Spleen (tissue), 13 donors: ENCODE measurements around the gene ACAN. TPM values are rescaled to one million over a fixed set of nuclear protein-coding genes. Genes with fewer than 3 reads are reported as not detected.

Experiments
- DNase-seq: peaks from one replicate; pipeline ENCODE4 v3.0.0-alpha.2; 2020
- H3K27ac ChIP-seq, 8 donors: fragments of 200-600 bp; sonication (generic) in 7 of 8; 1 replicate in 4 of 8; 2 replicates in 4 of 8; pipeline versions ENCODE4 v1.5.0 to v1.8.0; 2016 to 2021; ENCODE audit warnings: inconsistent platforms in 4 of 8, mild to moderate bottlenecking in 4 of 8, moderate library complexity in 1 of 8
- H3K27me3 ChIP-seq, 7 donors: fragments of 200-600 bp; sonication (generic) in 6 of 7; replicated peaks in 1 of 7; 1 replicate in 4 of 7; 2 replicates in 3 of 7; pipeline versions ENCODE4 v1.5.0 to v1.8.0; 2016 to 2021; ENCODE audit warnings: inconsistent platforms in 3 of 7, mild to moderate bottlenecking in 1 of 7
- H3K36me3 ChIP-seq, 6 donors: fragments of 200-600 bp; sonication (generic) in 5 of 6; 1 replicate in 4 of 6; 2 replicates in 2 of 6; pipeline versions ENCODE4 v1.5.0 to v1.8.0; 2016 to 2021; ENCODE audit warnings: inconsistent platforms in 2 of 6
- H3K4me1 ChIP-seq, 6 donors: fragments of 200-600 bp; sonication (generic) in 5 of 6; 1 replicate in 3 of 6; 2 replicates in 3 of 6; pipeline versions ENCODE4 v1.5.0 to v1.8.0; 2016 to 2021; ENCODE audit warnings: inconsistent platforms in 3 of 6
- H3K4me3 ChIP-seq, 8 donors: fragments of 200-600 bp; sonication (generic) in 7 of 8; 1 replicate in 4 of 8; 2 replicates in 4 of 8; pipeline versions ENCODE4 v1.5.0 to v1.8.0; 2016 to 2021; ENCODE audit warnings: inconsistent platforms in 4 of 8, mild to moderate bottlenecking in 4 of 8, moderate library complexity in 2 of 8
- H3K9me3 ChIP-seq, 8 donors: fragments of 200-600 bp; sonication (generic) in 7 of 8; 1 replicate in 4 of 8; 2 replicates in 4 of 8; pipeline versions ENCODE4 v1.5.0 to v1.8.0; 2016 to 2021; ENCODE audit warnings: inconsistent platforms in 4 of 8
- POLR2A ChIP-seq, 3 donors: fragments of 450-650 bp; IDR thresholded peaks; one replicate each; pipeline ENCODE4 v1.5.1; 2017; ENCODE audit warnings: antibody characterized with exemption in 3 of 3, mild to moderate bottlenecking in 1 of 3
- POLR2AphosphoS5 ChIP-seq, 3 donors: sonication (generic); formaldehyde crosslinking; IDR thresholded peaks; one replicate each; pipeline ENCODE4 v1.5.1; 2017; ENCODE audit warnings: antibody characterized with exemption in 3 of 3
- whole genome bisulfite sequencing, 5 donors: extraction: QIAGEN DNeasy Blood & Tissue Kit in 3 of 5; methylation state at CpG; one replicate each; pipeline versions ENCODE4 v1.1.5 to v1.1.7; 2013 to 2018; 5-methylcytosine and 5-hydroxymethylcytosine counted together
- intact Hi-C: fragments of 100-400 bp; cut with DNase I; formaldehyde crosslinking; loops from one replicate; pipeline ENCODE4 v1.15.0; 2023; ENCODE audit warnings: low total_unique reads
- long read RNA-seq, 2 donors: transcript quantifications; one replicate each; lab custom pipeline, GENCODE V29; 2026
- polyA plus RNA-seq, 3 donors: library from polyadenylated mRNA; stranded (reverse); fragments of 200-250 nt; gene quantifications; one replicate each; pipeline ENCODE4 v1.2.1, GENCODE V29; 2013
- total RNA-seq, 7 donors: library from RNA; depleted of rRNA in 3 of 7; stranded (reverse); fragments of >200 nt in 3 of 7; fragmentation: NEBNext Ultra II Directional in 4 of 7; extraction: Animal tissue kit (Norgen Biotek cat#: 25700) in 4 of 7; gene quantifications; one replicate each; pipeline versions ENCODE4 v1.1.0 to v1.2.1, GENCODE V29; 2016 to 2021
- TF ChIP-seq, protein P1 (sequence below), 11 experiments: fragments of 200-600 bp in 7 of 11; fragments of 450-650 bp in 4 of 11; sonication (generic) in 4 of 11; IDR thresholded peaks in 8 of 11; conservative IDR thresholded peaks in 3 of 11; 1 replicate in 7 of 11; 2 replicates in 4 of 11; pipeline versions ENCODE4 v1.4.0 to v1.8.0; 2016 to 2021; ENCODE audit warnings: antibody characterized with exemption in 11 of 11, inconsistent platforms in 4 of 11, mild to moderate bottlenecking in 1 of 11
- donor health status: healthy with polysubstance abuse.
- donor health status: DM: no; HTN: no; CAD: no; lungs with moderate emphysema.
- donor health status: DM: no; HTN: no; CAD: no.
- donor health status: Bipolar disorder and iron deficiency.
- donor health status: healthy.
- donor health status: DM: no; HTN: no; CAD: no.
- donor health status: DM: yes; HTN: yes; CAD: no.

The ACAN gene
- total RNA-seq (1 to 10 TPM in 3 of 7 donors, under 1 TPM in 4; 0.09 to 2.1 (median 0.98) TPM), polyA plus RNA-seq (under 1 TPM; 0.20 to 0.42 (median 0.20) TPM)
- long read RNA-seq, donor 1: 0 reads
- long read RNA-seq, donor 2: 0 reads

DNA sequence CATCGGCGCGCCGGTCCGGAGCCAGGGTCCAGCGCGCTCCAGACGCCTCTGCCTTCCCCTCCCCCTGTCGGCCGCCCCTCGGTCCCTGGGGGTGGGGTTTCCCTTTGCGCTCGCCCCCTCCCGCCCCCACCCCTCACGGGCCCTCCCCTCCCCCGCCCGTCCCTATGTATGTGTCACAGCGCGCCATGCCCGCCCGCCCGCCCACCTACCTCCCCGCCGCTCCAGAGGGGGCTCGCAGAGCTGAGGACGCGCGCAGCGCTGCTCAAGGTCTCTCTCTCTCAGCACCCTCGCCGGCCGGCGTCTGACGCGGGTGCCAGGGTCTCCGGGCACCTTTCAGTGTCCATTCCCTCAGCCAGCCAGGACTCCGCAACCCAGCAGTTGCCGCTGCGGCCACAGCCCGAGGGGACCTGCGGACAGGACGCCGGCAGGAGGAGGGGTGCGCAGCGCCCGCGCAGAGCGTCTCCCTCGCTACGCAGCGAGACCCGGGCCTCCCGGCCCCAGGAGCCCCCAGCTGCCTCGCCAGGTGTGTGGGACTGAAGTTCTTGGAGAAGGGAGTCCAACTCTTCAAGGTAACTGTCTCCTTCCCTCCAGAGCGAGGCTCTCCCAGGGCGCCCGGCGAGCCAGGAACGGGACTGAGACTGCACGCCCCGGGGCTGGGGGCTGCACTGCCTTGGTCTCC lies at the start of gene ACAN:
Gene ACAN, plus strand, starts transcription at position 196 of the 679 bp plus-strand sequence. CDS start 32,771 bp downstream, outside the sequence.
- no peaks in the 10 kb centered on the region for H3K9me3 ChIP-seq
- H3K4me1 ChIP-seq: peaks cover 0 to 21% (median 11%) of the 10 kb centered on the region in 6 donors
- TF ChIP-seq POLR2A (IDR thresholded peaks at IDR 0.05) (no peak), POLR2AphosphoS5 (IDR thresholded peaks at IDR 0.05) (no peak)
- TF ChIP-seq, protein P1, sequence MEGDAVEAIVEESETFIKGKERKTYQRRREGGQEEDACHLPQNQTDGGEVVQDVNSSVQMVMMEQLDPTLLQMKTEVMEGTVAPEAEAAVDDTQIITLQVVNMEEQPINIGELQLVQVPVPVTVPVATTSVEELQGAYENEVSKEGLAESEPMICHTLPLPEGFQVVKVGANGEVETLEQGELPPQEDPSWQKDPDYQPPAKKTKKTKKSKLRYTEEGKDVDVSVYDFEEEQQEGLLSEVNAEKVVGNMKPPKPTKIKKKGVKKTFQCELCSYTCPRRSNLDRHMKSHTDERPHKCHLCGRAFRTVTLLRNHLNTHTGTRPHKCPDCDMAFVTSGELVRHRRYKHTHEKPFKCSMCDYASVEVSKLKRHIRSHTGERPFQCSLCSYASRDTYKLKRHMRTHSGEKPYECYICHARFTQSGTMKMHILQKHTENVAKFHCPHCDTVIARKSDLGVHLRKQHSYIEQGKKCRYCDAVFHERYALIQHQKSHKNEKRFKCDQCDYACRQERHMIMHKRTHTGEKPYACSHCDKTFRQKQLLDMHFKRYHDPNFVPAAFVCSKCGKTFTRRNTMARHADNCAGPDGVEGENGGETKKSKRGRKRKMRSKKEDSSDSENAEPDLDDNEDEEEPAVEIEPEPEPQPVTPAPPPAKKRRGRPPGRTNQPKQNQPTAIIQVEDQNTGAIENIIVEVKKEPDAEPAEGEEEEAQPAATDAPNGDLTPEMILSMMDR (IDR thresholded peaks at IDR 0.05 in 8 of 11, conservative IDR thresholded peaks at IDR 0.05 in 3 of 11): no peak
- H3K27ac ChIP-seq: no peak within 1 kb of the TSS
- no peaks in the 10 kb centered on the region for H3K36me3 ChIP-seq
- DNase-seq: no peak
- H3K4me3 ChIP-seq: peak within 1 kb of the TSS in 7 of 8 donors; percentile 8 to 59 (median 21)
- peaks cover 8 to 99% (median 45%) of the 10 kb centered on the region in 7 donors for H3K27me3 ChIP-seq
- intact Hi-C loops: no loop called here
- WGBS, 5 donors: 1 to 20% (median 3%) methylated on average over 1 to 60 of the region's 61 CpGs

DNA sequence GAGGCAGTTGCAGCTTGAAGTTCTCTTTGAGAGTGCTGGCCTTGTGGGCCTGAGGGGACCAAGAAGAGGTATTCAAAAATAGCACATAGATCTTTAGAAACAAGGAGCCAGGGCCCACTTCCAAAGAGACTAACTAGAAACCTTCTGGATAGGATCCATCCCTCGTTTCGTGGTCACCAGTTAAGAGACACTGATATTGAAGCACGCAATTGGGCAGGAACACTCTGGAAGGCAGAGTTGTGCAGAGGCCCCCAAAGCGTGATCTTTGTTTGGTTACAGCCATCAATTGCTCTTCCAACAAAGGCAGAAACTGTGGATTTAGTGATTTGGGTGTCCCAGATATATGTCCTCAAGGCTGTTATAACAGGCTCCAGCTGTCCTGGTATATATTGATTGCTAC lies 46.7 kb upstream of the ACAN start:
- H3K27me3 ChIP-seq: peaks cover 0 to 8% (median 0%) of the 10 kb centered on the region in 7 donors
- no peak for DNase-seq
- 69 to 88% (median 83%) methylated on average over 4 of the region's 4 CpGs for WGBS, 5 donors
- intact Hi-C loops: no loop called here
- TF ChIP-seq POLR2AphosphoS5 (IDR thresholded peaks at IDR 0.05): no peak
- no peak for TF ChIP-seq POLR2A (IDR thresholded peaks at IDR 0.05)
- TF ChIP-seq, protein P1 (IDR thresholded peaks at IDR 0.05 in 8 of 11, conservative IDR thresholded peaks at IDR 0.05 in 3 of 11): no peak
- H3K4me1 ChIP-seq: no peaks in the 10 kb centered on the region
- H3K9me3 ChIP-seq: peaks cover 0 to 7% (median 0%) of the 10 kb centered on the region in 8 donors
- H3K27ac ChIP-seq: no peak overlapping the region
- H3K4me3 ChIP-seq: no peak overlapping the region
- H3K36me3 ChIP-seq: no peaks in the 10 kb centered on the region

DNA sequence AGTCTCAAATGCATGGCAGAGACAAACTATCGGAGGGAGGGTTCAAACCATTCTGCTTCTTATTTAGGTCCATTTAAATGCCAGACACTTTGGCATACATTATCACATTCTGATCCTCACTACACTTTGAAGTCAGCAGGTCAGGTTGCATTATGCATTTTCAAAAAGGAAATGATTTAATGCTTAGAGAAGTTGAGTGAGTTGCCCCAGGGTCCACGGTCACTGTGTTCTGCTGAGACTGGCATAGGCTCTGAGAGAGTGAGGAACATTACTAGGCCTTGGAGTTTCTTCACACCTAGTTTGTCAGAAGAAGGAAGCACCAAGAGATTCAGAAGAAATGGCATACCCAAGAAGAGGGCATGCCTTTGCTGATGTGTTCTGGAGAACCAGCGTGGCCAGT lies 46.3 kb upstream of the ACAN start:
- no peaks in the 10 kb centered on the region for H3K4me1 ChIP-seq
- no peak overlapping the region for H3K27ac ChIP-seq
- H3K36me3 ChIP-seq: no peaks in the 10 kb centered on the region
- no peak overlapping the region for H3K4me3 ChIP-seq
- H3K9me3 ChIP-seq: peaks cover 0 to 10% (median 0%) of the 10 kb centered on the region in 8 donors
- TF ChIP-seq POLR2A (IDR thresholded peaks at IDR 0.05) (no peak), POLR2AphosphoS5 (IDR thresholded peaks at IDR 0.05) (no peak)
- TF ChIP-seq, protein P1 (IDR thresholded peaks at IDR 0.05 in 8 of 11, conservative IDR thresholded peaks at IDR 0.05 in 3 of 11): no peak
- DNase-seq: no peak
- H3K27me3 ChIP-seq: peaks cover 0 to 6% (median 0%) of the 10 kb centered on the region in 7 donors
- WGBS, 5 donors: 72 to 86% (median 79%) methylated on average over 3 of the region's 3 CpGs
- intact Hi-C loops: no loop called here

DNA sequence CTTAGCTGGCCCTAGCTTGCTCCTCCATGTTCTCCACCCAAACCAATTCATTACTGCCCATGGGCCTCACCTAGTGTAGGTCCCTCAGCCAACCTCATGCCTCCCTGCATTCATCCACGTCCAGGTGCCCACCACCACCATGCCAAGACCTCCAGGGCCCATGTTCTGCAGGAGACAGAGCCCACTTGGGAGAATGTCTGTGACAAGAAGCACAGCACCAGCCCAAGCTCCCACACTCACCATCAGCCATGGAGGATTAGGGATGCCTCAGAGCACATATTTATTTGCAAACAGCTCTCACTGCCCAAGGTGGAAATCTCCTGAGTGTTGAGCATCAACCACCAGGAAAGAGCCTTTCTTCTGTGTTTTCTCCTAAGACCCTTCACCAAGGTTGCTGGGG lies 43.4 kb upstream of the ACAN start:
- H3K36me3 ChIP-seq: no peaks in the 10 kb centered on the region
- H3K9me3 ChIP-seq: peaks cover 0 to 10% (median 0%) of the 10 kb centered on the region in 8 donors
- WGBS, 5 donors: 25 to 62% (median 47%) methylated on average over 1 of the region's 1 CpG
- TF ChIP-seq, protein P1 (IDR thresholded peaks at IDR 0.05 in 8 of 11, conservative IDR thresholded peaks at IDR 0.05 in 3 of 11): no peak
- TF ChIP-seq POLR2AphosphoS5 (IDR thresholded peaks at IDR 0.05) (no peak), POLR2A (IDR thresholded peaks at IDR 0.05) (no peak)
- H3K4me1 ChIP-seq: no peaks in the 10 kb centered on the region
- intact Hi-C loops: no loop called here
- DNase-seq: no peak
- no peak overlapping the region for H3K27ac ChIP-seq
- no peak overlapping the region for H3K4me3 ChIP-seq
- peaks cover 0 to 5% (median 0%) of the 10 kb centered on the region in 7 donors for H3K27me3 ChIP-seq
